Osteocyte (in vitro differentiated cells): Measurements from ENCODE around the gene PTGES3. TPM values are rescaled to one million over a fixed set of nuclear protein-coding genes. Genes with fewer than 3 reads are reported as not detected.
A peak's percentile ranks its signal among the peaks of the same experiment; 100 is the strongest.

Experiments used
- DNase-seq: peaks from one replicate; pipeline ENCODE4 v3.0.0; 2021; ENCODE audit warnings: mixed read lengths; ENCODE audit not compliant: unreplicated experiment; ENCODE audit errors: extremely low spot score
- H3K27ac Mint-ChIP-seq: one replicate; pipeline ENCODE4 v1.8.0; 2021; ENCODE audit warnings: mild to moderate bottlenecking, mixed read lengths; ENCODE audit not compliant: unreplicated experiment
- H3K27me3 Mint-ChIP-seq: one replicate; pipeline ENCODE4 v1.8.0; 2021; ENCODE audit warnings: mixed read lengths; ENCODE audit not compliant: unreplicated experiment
- H3K36me3 Mint-ChIP-seq: one replicate; pipeline ENCODE4 v1.8.0; 2021; ENCODE audit warnings: mixed read lengths; ENCODE audit not compliant: unreplicated experiment
- H3K4me1 Mint-ChIP-seq: one replicate; pipeline ENCODE4 v1.8.0; 2021; ENCODE audit warnings: mixed read lengths; ENCODE audit not compliant: unreplicated experiment
- H3K4me3 Mint-ChIP-seq: one replicate; pipeline ENCODE4 v1.8.0; 2021; ENCODE audit warnings: mild to moderate bottlenecking, moderate library complexity, mixed read lengths; ENCODE audit not compliant: unreplicated experiment
- H3K9me3 Mint-ChIP-seq: one replicate; pipeline ENCODE4 v1.8.0; 2021; ENCODE audit warnings: mixed read lengths; ENCODE audit not compliant: unreplicated experiment
- total RNA-seq: library from RNA; stranded (reverse); gene quantifications from 2 replicates; pipeline ENCODE4 v1.2.1, GENCODE V29; 2021
- TF ChIP-seq, protein P1 (sequence below): fragments of 200-600 bp; sonication (generic); IDR thresholded peaks from 2 replicates; pipeline ENCODE4 v1.5.0; 2021; ENCODE audit warnings: antibody characterized with exemption, mild to moderate bottlenecking, moderate library complexity

PTGES3 gene
- total RNA-seq, 1 donor from 2014 or later, result 140 TPM

DNA sequence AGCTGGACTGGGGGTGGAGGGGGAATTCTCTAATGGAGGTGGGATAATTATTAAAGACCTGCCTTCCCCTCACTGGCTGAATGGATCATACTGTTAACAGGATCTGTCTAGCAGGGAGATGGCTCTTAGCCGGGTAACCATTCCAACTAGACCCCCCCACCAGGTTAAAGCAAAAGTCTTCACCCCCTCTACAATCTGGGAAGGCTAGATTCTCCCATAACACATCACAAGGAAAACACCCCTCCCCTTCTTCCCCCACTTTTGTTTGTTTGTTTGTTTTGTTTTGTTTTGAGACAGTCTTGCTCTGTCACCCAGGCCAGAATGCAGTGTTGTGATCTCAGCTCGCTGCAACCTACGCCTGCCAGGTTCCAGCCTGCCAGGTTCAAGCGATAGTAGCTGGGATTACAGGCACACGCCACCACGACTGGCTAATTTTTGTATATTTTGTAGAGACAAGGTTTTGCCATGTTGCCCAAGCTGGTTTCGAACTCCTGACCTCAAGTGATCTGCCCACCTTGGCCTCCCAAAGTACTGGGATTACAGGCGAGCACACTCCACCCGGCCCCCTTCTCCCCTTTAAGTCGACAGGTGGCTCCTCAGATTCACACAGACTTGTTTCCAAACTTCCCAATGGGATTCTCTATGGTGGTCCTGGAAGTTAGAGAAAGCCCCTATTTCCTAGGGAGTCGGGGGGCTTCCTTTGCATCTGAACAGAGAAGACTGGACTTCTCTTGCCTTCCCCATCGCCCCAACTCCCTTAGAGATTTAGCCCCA is 54.4 kb downstream of the PTGES3 start:
- DNase-seq, result no peak
- H3K27ac Mint-ChIP-seq, result peak overlapping the region; percentile 84
- peaks cover 14% of the 10 kb centered on the region for H3K36me3 Mint-ChIP-seq
- peaks cover 61% of the 10 kb centered on the region for H3K4me1 Mint-ChIP-seq
- peak overlapping the region; percentile 92 for H3K4me3 Mint-ChIP-seq
- TF ChIP-seq, protein P1, sequence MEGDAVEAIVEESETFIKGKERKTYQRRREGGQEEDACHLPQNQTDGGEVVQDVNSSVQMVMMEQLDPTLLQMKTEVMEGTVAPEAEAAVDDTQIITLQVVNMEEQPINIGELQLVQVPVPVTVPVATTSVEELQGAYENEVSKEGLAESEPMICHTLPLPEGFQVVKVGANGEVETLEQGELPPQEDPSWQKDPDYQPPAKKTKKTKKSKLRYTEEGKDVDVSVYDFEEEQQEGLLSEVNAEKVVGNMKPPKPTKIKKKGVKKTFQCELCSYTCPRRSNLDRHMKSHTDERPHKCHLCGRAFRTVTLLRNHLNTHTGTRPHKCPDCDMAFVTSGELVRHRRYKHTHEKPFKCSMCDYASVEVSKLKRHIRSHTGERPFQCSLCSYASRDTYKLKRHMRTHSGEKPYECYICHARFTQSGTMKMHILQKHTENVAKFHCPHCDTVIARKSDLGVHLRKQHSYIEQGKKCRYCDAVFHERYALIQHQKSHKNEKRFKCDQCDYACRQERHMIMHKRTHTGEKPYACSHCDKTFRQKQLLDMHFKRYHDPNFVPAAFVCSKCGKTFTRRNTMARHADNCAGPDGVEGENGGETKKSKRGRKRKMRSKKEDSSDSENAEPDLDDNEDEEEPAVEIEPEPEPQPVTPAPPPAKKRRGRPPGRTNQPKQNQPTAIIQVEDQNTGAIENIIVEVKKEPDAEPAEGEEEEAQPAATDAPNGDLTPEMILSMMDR, result no peak
- H3K27me3 Mint-ChIP-seq, result no peaks in the 10 kb centered on the region
- H3K9me3 Mint-ChIP-seq, result no peaks in the 10 kb centered on the region

DNA sequence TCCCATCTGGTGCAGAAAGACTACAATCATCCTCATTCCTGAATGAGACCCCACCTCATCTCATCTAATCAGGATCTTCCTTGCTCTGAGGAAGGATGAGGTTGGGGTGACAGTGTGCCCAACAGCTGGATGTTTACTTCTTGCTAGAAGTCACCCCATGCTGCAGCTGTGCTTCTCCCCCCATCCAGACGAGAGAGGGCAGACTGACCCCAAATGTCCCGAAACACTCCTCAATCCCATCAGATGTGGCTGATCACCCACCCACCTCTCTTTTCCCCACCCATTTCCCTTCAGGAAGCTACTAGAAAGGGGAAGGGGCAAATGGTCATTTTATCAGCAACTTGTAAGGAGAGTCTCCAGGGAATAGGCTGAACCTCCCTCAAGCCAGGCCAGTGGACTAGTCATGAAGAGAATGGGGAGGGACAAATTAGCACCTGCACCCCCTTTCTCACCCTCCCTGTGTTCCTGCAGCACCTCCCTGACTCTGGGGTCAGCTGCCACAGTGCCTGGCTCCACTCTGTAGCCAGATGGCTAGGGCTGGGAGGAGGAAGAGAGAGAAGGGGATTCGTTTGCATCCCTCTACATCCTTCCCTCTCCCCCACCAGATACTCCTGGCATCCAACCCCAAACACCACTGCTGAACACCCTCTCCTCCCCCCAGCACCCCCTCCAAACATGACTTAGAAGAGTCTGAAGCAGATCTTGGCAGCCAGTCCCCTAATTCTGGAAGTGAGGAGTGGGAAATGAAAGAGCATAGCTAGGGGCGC is 55.2 kb downstream of the PTGES3 start:
- Mint-ChIP-seq H3K27ac (peak overlapping the region; percentile 84), H3K36me3 (peaks cover 10% of the 10 kb centered on the region), H3K27me3 (no peaks in the 10 kb centered on the region), H3K4me1 (peaks cover 63% of the 10 kb centered on the region), H3K4me3 (peak overlapping the region; percentile 92), H3K9me3 (no peaks in the 10 kb centered on the region)
- TF ChIP-seq, protein P1, result no peak
- no peak for DNase-seq

GRCh38 chr12:56631790-56632700 is 56.0 kb downstream of the PTGES3 start:
- TF ChIP-seq, protein P1, result no peak
- Mint-ChIP-seq H3K36me3 (peaks cover 3% of the 10 kb centered on the region), H3K9me3 (no peaks in the 10 kb centered on the region), H3K27me3 (no peaks in the 10 kb centered on the region), H3K27ac (peak overlapping the region; percentile 84), H3K4me1 (peaks cover 59% of the 10 kb centered on the region), H3K4me3 (peak overlapping the region; percentile 53)
- no peak for DNase-seq

DNA sequence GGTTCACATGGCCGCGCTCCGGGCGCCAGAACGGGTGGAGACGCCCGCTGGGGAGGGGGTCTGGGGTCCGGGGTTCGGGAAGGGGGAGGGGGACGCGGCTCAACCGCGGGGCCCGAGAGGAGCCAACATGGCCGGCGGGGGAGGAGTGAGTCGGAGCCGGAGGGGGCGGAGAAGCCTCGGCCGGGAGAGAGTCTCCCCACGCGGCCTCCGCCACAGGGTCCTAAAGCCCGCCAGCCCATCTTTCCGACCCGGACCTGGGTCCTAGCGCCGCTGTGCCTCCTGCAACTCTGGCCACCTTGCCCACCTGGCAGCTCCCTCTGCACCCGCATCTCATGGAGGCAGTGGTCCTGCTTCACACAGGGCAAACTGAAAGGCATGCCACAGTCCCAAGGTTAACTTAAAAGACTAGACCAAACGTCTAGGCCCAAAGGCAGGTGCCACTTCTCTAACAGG is 57.9 kb downstream of the PTGES3 start, which contains the start of gene BAZ2A:
Gene BAZ2A (minus strand): TSS at position 147 of the 453 bp plus-strand sequence. CDS start 12,796 bp downstream, outside the sequence.
- Mint-ChIP-seq H3K27me3 (no peaks in the 10 kb centered on the region), H3K4me1 (peaks cover 62% of the 10 kb centered on the region)
- DNase-seq, result peak; percentile 93

More for the DNA sequence above, 57.9 kb downstream of the PTGES3 start, which contains the start of gene BAZ2A:
- peak within 1 kb of the TSS; percentile 92 for H3K27ac Mint-ChIP-seq
- peaks cover 7% of the 10 kb centered on the region for H3K36me3 Mint-ChIP-seq
- H3K4me3 Mint-ChIP-seq, result peak within 1 kb of the TSS; percentile 87
- no peaks in the 10 kb centered on the region for H3K9me3 Mint-ChIP-seq
- TF ChIP-seq, protein P1, result no peak
